Esophagus squamous epithelium (tissue), 5 donors: ENCODE measurements around the gene LGSN. TPM values are rescaled to one million over a fixed set of nuclear protein-coding genes. Genes with fewer than 3 reads are reported as not detected.

Experiments
- DNase-seq: peaks from one replicate; lab custom pipeline; 2025; lab: John Stamatoyannopoulos, UW
- H3K27ac ChIP-seq, 4 donors: fragments of 200-600 bp; sonication (generic); one replicate each; pipeline ENCODE4 v1.5.1; 2016 to 2019; ENCODE audit warnings: mild to moderate bottlenecking in 1 of 4
- H3K27me3 ChIP-seq, 4 donors: fragments of 200-600 bp; sonication (generic); 1 replicate in 3 of 4; 2 replicates in 1 of 4; pipeline versions ENCODE4 v1.5.1 to v1.6.0; 2017 to 2021; ENCODE audit warnings: antibody characterized with exemption in 1 of 4
- H3K36me3 ChIP-seq, 3 donors: fragments of 200-600 bp; sonication (generic); one replicate each; pipeline ENCODE4 v1.5.1; 2016 to 2019
- H3K4me1 ChIP-seq, 3 donors: fragments of 200-600 bp; sonication (generic); one replicate each; pipeline ENCODE4 v1.5.1; 2017 to 2019
- H3K4me3 ChIP-seq, 4 donors: fragments of 200-600 bp; sonication (generic); 1 replicate in 3 of 4; 2 replicates in 1 of 4; pipeline ENCODE4 v1.5.1; 2016 to 2019; ENCODE audit warnings: mild to moderate bottlenecking in 2 of 4, moderate library complexity in 1 of 4
- H3K9me3 ChIP-seq, 3 donors: fragments of 200-600 bp; sonication (generic); one replicate each; pipeline ENCODE4 v1.5.1; 2016 to 2019
- CTCF ChIP-seq, 6 experiments: fragments of 450-650 bp in 4 of 6; fragments of 200-600 bp in 2 of 6; sonication (generic) in 2 of 6; IDR thresholded peaks; one replicate each; pipeline ENCODE4 v1.5.1; 2016 to 2019; ENCODE audit warnings: antibody characterized with exemption in 6 of 6, mild to moderate bottlenecking in 4 of 6, moderate library complexity in 4 of 6
- POLR2A ChIP-seq, 4 donors: fragments of 450-650 bp; IDR thresholded peaks; one replicate each; pipeline ENCODE4 v1.6.1; 2017; ENCODE audit warnings: antibody characterized with exemption in 4 of 4, mild to moderate bottlenecking in 4 of 4, moderate library complexity in 3 of 4
- WGBS, 2 donors: methylation state at CpG; one replicate each; pipeline ENCODE4 v1.1.5; 2018; 5-methylcytosine and 5-hydroxymethylcytosine counted together
- intact Hi-C: fragments of 100-400 bp; cut with DNase I; formaldehyde crosslinking; loops from one replicate; pipeline ENCODE4 v1.15.0; 2022
- total RNA-seq, 4 donors: library from RNA; depleted of rRNA; stranded (reverse); fragments of >200 nt; gene quantifications; one replicate each; pipeline ENCODE4 v1.1.0, GENCODE V29; 2016
- donor health status: DM: yes; HTN: yes; CAD: no.

The LGSN gene
- total RNA-seq, 4 donors from 2014 or later, result not detected

GRCh38 chr6:63272397-63272796, 47.4 kb downstream of the LGSN start:
- intact Hi-C loops, result no loop called here
- DNase-seq, result no peak

GRCh38 chr6:63269470-63269869, 50.3 kb downstream of the LGSN start:
- H3K27me3 ChIP-seq, result no peaks in the 10 kb centered on the region
- H3K9me3 ChIP-seq, result no peaks in the 10 kb centered on the region
- no peaks in the 10 kb centered on the region for H3K4me1 ChIP-seq
- H3K27ac ChIP-seq, result no peak overlapping the region
- no peak for TF ChIP-seq POLR2A (IDR thresholded peaks at IDR 0.05)
- no peak for TF ChIP-seq CTCF (IDR thresholded peaks at IDR 0.05)
- intact Hi-C loops, result no loop called here
- H3K4me3 ChIP-seq, result no peak overlapping the region
- no peaks in the 10 kb centered on the region for H3K36me3 ChIP-seq
- no peak for DNase-seq
- WGBS, 2 donors, result 44 to 46% methylated on average over 4 of the region's 4 CpGs

More at GRCh38 chr6:63272397-63272796, 47.4 kb downstream of the LGSN start:
- no peak overlapping the region for H3K4me3 ChIP-seq
- 2 to 3% methylated on average over 1 of the region's 1 CpG for WGBS, 2 donors
- no peaks in the 10 kb centered on the region for H3K27me3 ChIP-seq
- no peaks in the 10 kb centered on the region for H3K9me3 ChIP-seq
- H3K36me3 ChIP-seq, result no peaks in the 10 kb centered on the region
- TF ChIP-seq POLR2A (IDR thresholded peaks at IDR 0.05) (no peak), CTCF (IDR thresholded peaks at IDR 0.05) (peak in 2 of 6 experiments; percentile 14 to 31)
- no peaks in the 10 kb centered on the region for H3K4me1 ChIP-seq
- H3K27ac ChIP-seq, result no peak overlapping the region

GRCh38 chr6:63268574-63268973, 51.2 kb downstream of the LGSN start:
- Histone ChIP-seq H3K27me3 (no peaks in the 10 kb centered on the region), H3K9me3 (no peaks in the 10 kb centered on the region), H3K4me3 (no peak overlapping the region), H3K36me3 (no peaks in the 10 kb centered on the region), H3K27ac (no peak overlapping the region), H3K4me1 (no peaks in the 10 kb centered on the region)
- DNase-seq, result no peak
- intact Hi-C loops, result no loop called here
- 48 to 60% methylated on average over 2 of the region's 2 CpGs for WGBS, 2 donors
- TF ChIP-seq POLR2A (IDR thresholded peaks at IDR 0.05), result no peak
- TF ChIP-seq CTCF (IDR thresholded peaks at IDR 0.05), result no peak

- intact Hi-C loops, result no loop called here
- TF ChIP-seq CTCF (IDR thresholded peaks at IDR 0.05), result no peak
- no peak for TF ChIP-seq POLR2A (IDR thresholded peaks at IDR 0.05)
- no peaks in the 10 kb centered on the region for H3K36me3 ChIP-seq
- no peaks in the 10 kb centered on the region for H3K27me3 ChIP-seq
- no peaks in the 10 kb centered on the region for H3K9me3 ChIP-seq
- DNase-seq, result no peak
- H3K27ac ChIP-seq, result no peak overlapping the region
- 30 to 50% methylated on average over 1 of the region's 1 CpG for WGBS, 2 donors
- no peaks in the 10 kb centered on the region for H3K4me1 ChIP-seq
- no peak overlapping the region for H3K4me3 ChIP-seq
Measured at GRCh38 chr6:63267828-63268227, 52.0 kb downstream of the LGSN start.

- H3K4me1 ChIP-seq, result no peaks in the 10 kb centered on the region
- 49 to 54% methylated on average over 4 of the region's 4 CpGs for WGBS, 2 donors
Measured at GRCh38 chr6:63267046-63267445, 52.7 kb downstream of the LGSN start.

More at GRCh38 chr6:63267046-63267445, 52.7 kb downstream of the LGSN start:
- no peaks in the 10 kb centered on the region for H3K36me3 ChIP-seq
- no peaks in the 10 kb centered on the region for H3K27me3 ChIP-seq
- no peak overlapping the region for H3K4me3 ChIP-seq
- intact Hi-C loops, result no loop called here
- no peak overlapping the region for H3K27ac ChIP-seq
- TF ChIP-seq POLR2A (IDR thresholded peaks at IDR 0.05) (no peak), CTCF (IDR thresholded peaks at IDR 0.05) (no peak)
- no peaks in the 10 kb centered on the region for H3K9me3 ChIP-seq
- no peak for DNase-seq
